Measurements from ENCODE around the gene PNKD. TPM values are rescaled to one million over a fixed set of nuclear protein-coding genes. Genes with fewer than 3 reads are reported as not detected.
A peak's percentile ranks its signal among the peaks of the same experiment; 100 is the strongest.

The PNKD gene
- total and polyA plus RNA-seq, 8 donors = 17.2 to 89.1 (median 23.0) TPM

DNA sequence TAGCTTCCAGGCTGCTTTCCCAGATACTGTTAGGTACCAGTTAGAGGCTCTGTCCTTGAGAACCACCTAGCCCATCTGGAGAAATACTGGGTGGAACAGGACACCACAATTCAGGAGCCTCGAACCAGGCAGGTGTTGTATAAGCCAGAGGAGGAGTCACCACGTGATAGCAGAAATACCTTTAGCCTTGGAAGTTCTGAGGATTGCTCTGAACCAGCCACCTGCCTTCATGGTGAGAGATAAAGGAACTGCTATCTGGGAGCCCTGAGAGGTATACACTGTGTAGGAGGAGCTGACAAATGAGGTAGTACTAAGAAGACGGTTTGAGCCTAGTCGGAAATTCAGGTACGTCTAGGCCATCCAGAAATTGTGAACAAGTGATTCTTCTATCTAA lies 17.1 kb upstream of the PNKD start:
- DNase-seq (no peak), FAIRE-seq (no peak), ATAC-seq (no peak)
- H3K36me3 ChIP-seq = peaks cover 5 to 65% (median 29%) of the 10 kb centered on the region in 3 donors
- WGBS, 2 donors = 60 to 66% methylated on average over 5 of the region's 5 CpGs
- H3K27ac ChIP-seq = no peak overlapping the region
- no peak overlapping the region for H3K4me3 ChIP-seq
- no peaks in the 10 kb centered on the region for H3K9me3 ChIP-seq
- H3K27me3 ChIP-seq = no peaks in the 10 kb centered on the region
- intact Hi-C loops (cut with DNase I) = no loop called here
- TF ChIP-seq, protein P1, sequence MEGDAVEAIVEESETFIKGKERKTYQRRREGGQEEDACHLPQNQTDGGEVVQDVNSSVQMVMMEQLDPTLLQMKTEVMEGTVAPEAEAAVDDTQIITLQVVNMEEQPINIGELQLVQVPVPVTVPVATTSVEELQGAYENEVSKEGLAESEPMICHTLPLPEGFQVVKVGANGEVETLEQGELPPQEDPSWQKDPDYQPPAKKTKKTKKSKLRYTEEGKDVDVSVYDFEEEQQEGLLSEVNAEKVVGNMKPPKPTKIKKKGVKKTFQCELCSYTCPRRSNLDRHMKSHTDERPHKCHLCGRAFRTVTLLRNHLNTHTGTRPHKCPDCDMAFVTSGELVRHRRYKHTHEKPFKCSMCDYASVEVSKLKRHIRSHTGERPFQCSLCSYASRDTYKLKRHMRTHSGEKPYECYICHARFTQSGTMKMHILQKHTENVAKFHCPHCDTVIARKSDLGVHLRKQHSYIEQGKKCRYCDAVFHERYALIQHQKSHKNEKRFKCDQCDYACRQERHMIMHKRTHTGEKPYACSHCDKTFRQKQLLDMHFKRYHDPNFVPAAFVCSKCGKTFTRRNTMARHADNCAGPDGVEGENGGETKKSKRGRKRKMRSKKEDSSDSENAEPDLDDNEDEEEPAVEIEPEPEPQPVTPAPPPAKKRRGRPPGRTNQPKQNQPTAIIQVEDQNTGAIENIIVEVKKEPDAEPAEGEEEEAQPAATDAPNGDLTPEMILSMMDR (IDR thresholded peaks at IDR 0.05) = no peak
- no peaks in the 10 kb centered on the region for H3K4me1 ChIP-seq

DNA sequence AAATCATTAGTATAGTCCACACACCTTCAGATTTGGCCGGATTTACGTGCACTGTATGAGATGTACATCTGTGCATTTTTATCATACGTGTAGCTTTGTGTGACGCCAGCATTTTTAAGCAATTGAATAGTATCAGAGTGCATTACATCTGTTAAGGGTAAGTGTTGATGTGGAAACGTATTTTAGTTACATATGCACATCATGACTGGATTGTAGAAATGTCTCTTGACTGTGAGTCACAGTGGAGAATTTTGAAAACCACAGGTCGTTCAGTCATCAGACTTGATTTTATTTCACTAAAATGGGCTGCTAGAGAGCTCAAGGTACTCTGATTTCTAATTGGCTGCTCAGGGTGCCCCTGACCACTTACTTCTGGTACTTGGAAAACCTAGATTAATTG lies 14.9 kb upstream of the PNKD start:
- ATAC-seq = no peak
- WGBS, 2 donors = 68 to 79% methylated on average over 6 of the region's 6 CpGs
- intact Hi-C loops (cut with DNase I) = no loop called here

DNA sequence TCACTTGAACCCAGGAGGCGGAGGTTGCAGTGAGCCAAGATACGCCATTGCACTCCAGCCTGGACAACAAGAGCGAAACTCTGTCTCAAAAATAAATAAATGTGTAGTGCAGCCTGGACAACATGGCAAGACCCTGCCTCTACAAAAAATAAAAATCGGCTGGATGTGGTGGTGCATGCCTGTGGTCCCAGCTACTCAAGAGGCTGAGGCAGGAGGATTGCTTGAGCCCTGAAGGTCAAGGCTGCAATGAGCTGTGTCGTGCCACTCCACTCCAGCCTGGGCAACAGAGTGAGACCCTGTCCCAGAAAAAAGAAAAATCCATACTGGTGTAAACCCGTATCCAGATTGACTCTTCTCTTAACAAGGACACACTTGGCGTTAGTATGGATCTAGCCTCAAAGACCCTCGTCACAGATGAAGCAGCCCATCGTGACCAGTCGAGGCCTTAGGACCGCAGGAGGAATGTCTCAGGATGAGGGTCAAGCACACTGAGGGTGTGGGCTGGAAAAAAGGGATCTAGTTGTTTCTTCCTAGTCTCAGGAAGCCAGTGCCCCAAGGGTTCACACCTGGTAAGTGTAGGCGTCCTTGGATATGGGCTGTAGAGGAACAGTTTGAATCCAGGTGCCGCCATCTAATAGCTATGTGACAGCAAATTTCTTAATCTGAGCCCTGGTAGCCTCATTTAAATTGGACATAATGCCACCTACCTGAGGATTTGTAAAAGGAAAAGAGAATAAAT lies 13.5 kb upstream of the PNKD start:
- DNase-seq (no peak), FAIRE-seq (no peak), ATAC-seq (no peak)
- H3K4me3 ChIP-seq = no peak overlapping the region
- no peaks in the 10 kb centered on the region for H3K9me3 ChIP-seq
- 92 to 94% methylated on average over 13 of the region's 13 CpGs for whole genome bisulfite sequencing, 2 donors
- H3K27me3 ChIP-seq = no peaks in the 10 kb centered on the region
- peak overlapping the region in 2 of 4 donors; percentile 0 to 17 for H3K27ac ChIP-seq
- intact Hi-C loops (cut with DNase I) = no loop called here
- peaks cover 0 to 8% (median 0%) of the 10 kb centered on the region in 3 donors for H3K4me1 ChIP-seq
- TF ChIP-seq, protein P1 (IDR thresholded peaks at IDR 0.05) = no peak
- peaks cover 0 to 30% (median 14%) of the 10 kb centered on the region in 3 donors for H3K36me3 ChIP-seq

More for the DNA sequence above, 14.9 kb upstream of the PNKD start:
- H3K9me3 ChIP-seq = no peaks in the 10 kb centered on the region
- TF ChIP-seq, protein P1 (IDR thresholded peaks at IDR 0.05) = no peak
- H3K27ac ChIP-seq = no peak overlapping the region
- H3K4me1 ChIP-seq = no peaks in the 10 kb centered on the region
- no peaks in the 10 kb centered on the region for H3K27me3 ChIP-seq
- no peak overlapping the region for H3K4me3 ChIP-seq
- no peak for FAIRE-seq
- peaks cover 0 to 44% (median 14%) of the 10 kb centered on the region in 3 donors for H3K36me3 ChIP-seq
- no peak for DNase-seq

DNA sequence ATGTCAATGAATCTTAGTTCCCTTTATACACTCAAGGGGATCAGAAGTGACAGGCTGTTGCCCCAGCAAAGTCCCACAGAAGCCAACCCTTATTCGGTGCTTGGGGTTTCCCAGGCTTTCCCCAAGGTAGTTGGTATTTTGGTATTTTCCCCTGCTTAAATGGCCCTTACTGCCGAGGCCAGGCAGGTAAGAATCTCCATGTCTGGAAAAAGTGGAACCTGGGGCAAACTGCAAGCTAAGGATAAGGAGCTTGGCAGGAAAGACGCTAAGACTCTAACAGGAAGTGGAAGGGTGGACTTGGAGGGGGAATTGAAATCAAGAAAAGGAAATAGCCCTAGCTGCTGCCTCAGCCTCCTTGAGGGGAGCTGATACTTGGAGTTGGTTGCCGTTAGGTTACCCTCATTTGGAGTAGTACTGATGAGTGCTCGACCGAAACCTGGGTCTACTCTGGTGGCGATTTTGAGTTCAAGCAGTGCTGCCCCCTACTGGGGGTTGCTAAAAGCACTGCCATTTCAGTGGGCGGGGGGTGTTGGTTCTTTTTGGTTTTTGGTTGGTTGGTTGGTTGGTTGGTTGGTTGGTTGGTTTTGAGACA lies 12.8 kb upstream of the PNKD start:
- intact Hi-C loops (cut with DNase I) = no loop called here
- peak; percentile 44 to 71 (median 59) for ATAC-seq
- 32 to 42% methylated on average over 8 of the region's 8 CpGs for WGBS, 2 donors
- Histone ChIP-seq H3K27me3 (no peaks in the 10 kb centered on the region), H3K27ac (peak overlapping the region in 2 of 4 donors; percentile 0 to 17), H3K4me1 (peaks cover 0 to 8% (median 0%) of the 10 kb centered on the region in 3 donors), H3K36me3 (peaks cover 0 to 23% (median 9%) of the 10 kb centered on the region in 3 donors), H3K4me3 (peak overlapping the region in 1 of 4 donors; percentile 12), H3K9me3 (no peaks in the 10 kb centered on the region)
- TF ChIP-seq, protein P1 (IDR thresholded peaks at IDR 0.05) = peak in 3 of 4 donors; percentile 20 to 47 (median 46)
- no peak for FAIRE-seq
- DNase-seq = peak in 2 of 6 donors; percentile 15 to 51
